T-cell (primary cell): ENCODE data around the gene STN1. TPM values are rescaled to one million over a fixed set of nuclear protein-coding genes. Genes with fewer than 3 reads are reported as not detected.

Experiments used
- ATAC-seq, 4 experiments: fragments of 200-7000 bp in 3 of 4; fragments of 150-1000 bp in 1 of 4; cut with Tn5 transposase; replicated peaks in 1 of 4; 1 replicate in 3 of 4; 2 replicates in 1 of 4; pipeline ENCODE4 v1.10.0; 2021; ENCODE audit warnings: moderate library complexity in 3 of 4, mild to moderate bottlenecking in 2 of 4, moderate number of reproducible peaks in 1 of 4
- CTCF ChIA-PET, 2 donors: fragments of 300-600 bp; sonication (Branson Sonifier 250); formaldehyde crosslinking; loops; one replicate each; lab custom pipeline; 2022; ENCODE audit warnings: antibody characterized with exemption in 2 of 2; lab: Charles Lee
- POLR2A ChIA-PET, 2 donors: fragments of 300-600 bp; sonication (Branson Sonifier 250); formaldehyde crosslinking; loops; one replicate each; lab custom pipeline; 2022; ENCODE audit warnings: antibody characterized with exemption in 2 of 2; lab: Charles Lee
- DNase-seq, 35 experiments: peaks; one replicate each; pipeline versions ENCODE4 v3.0.0 to v3.0.0-alpha.2; 2013 to 2023
- H3K27ac ChIP-seq: one replicate; pipeline ENCODE4 v1.5.1; 2013; ENCODE audit warnings: low read length
- H3K27me3 ChIP-seq, 2 experiments: replicated peaks in 1 of 2; 1 replicate in 1 of 2; 2 replicates in 1 of 2; pipeline versions ENCODE4 v1.6.1 to v1.7.0; 2013; ENCODE audit warnings: low read length in 1 of 2, mixed read lengths in 1 of 2; ENCODE audit not compliant: control insufficient read depth in 2 of 2, insufficient read depth in 2 of 2; ENCODE audit errors: extremely low read depth in 1 of 2
- H3K36me3 ChIP-seq, 2 donors: 1 replicate in 1 of 2; 2 replicates in 1 of 2; pipeline versions ENCODE4 v1.6.1 to v1.7.0; 2013; ENCODE audit warnings: low read length in 1 of 2; ENCODE audit not compliant: control insufficient read depth in 2 of 2, insufficient read depth in 1 of 2; ENCODE audit errors: extremely low read depth in 1 of 2
- H3K4me1 ChIP-seq, 2 experiments: 1 replicate in 1 of 2; 2 replicates in 1 of 2; pipeline versions ENCODE4 v1.6.1 to v1.7.0; 2013; ENCODE audit warnings: low read length in 2 of 2, mixed read lengths in 1 of 2; ENCODE audit not compliant: insufficient read depth in 2 of 2, control insufficient read depth in 1 of 2; ENCODE audit errors: extremely low read depth in 1 of 2
- H3K4me3 ChIP-seq, 2 donors: 1 replicate in 1 of 2; 2 replicates in 1 of 2; pipeline versions ENCODE4 v1.5.1 to v1.7.0; 2013; ENCODE audit warnings: mild to moderate bottlenecking in 2 of 2, low read length in 1 of 2, moderate library complexity in 1 of 2; ENCODE audit not compliant: control insufficient read depth in 1 of 2; ENCODE audit errors: extremely low read depth in 1 of 2
- H3K9me3 ChIP-seq: 2 replicates; pipeline ENCODE4 v1.7.0; 2013
- H3K27ac Mint-ChIP-seq, 2 donors: one replicate each; pipeline ENCODE4 v1.8.0; 2020 to 2021; ENCODE audit warnings: mild to moderate bottlenecking in 2 of 2, mixed read lengths in 2 of 2
- H3K27me3 Mint-ChIP-seq, 2 donors: one replicate each; pipeline ENCODE4 v1.8.0; 2021 to 2022; ENCODE audit warnings: mixed read lengths in 2 of 2
- H3K36me3 Mint-ChIP-seq: one replicate; pipeline ENCODE4 v1.8.0; 2021; ENCODE audit warnings: mixed read lengths
- H3K4me1 Mint-ChIP-seq, 3 donors: one replicate each; pipeline ENCODE4 v1.8.0; 2020 to 2022; ENCODE audit warnings: mixed read lengths in 3 of 3, mild to moderate bottlenecking in 1 of 3
- H3K4me3 Mint-ChIP-seq, 3 donors: one replicate each; pipeline ENCODE4 v1.8.0; 2020 to 2022; ENCODE audit warnings: mild to moderate bottlenecking in 3 of 3, mixed read lengths in 3 of 3, moderate library complexity in 3 of 3
- H3K9me3 Mint-ChIP-seq, 3 donors: one replicate each; pipeline ENCODE4 v1.8.0; 2020 to 2022; ENCODE audit warnings: mixed read lengths in 3 of 3
- WGBS: methylation state at CpG from one replicate; pipeline ENCODE4 v1.1.5; 2013; ENCODE audit warnings: missing lambda C conversion rate; ENCODE audit not compliant: insufficient coverage; 5-methylcytosine and 5-hydroxymethylcytosine counted together
- total RNA-seq, 35 experiments: library from RNA in 6 of 35; stranded (reverse) in 6 of 35; fragments of 120-200 nt in 1 of 35; gene quantifications; one replicate each; pipeline versions ENCODE4 v1.2.1 to v1.2.4 and lab custom pipeline; 2013 to 2026

Gene STN1
- total RNA-seq, 5 donors from 2014 or later (not counting 1 experiment from before 2014, with no cell fraction given), result 37.6 to 47.5 (median 41.8) TPM

DNA sequence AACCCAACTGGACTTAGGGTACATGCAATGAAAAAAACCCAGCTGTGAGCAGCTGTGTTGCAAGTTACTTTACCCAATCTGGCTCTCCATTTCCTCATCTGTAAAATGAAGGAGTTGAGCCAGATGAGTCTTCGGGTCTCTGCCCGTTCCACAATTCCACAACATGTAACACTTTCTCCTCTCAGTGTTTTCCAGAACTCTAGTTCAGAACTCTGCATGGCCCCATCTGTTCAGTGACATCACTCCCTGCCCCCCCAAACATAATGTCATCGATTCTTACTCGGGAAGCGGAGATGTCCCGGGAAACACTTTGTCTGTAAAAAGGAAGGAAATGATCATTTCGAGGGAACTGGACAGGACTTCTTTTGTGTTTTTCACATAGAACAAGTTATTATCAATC lies 65.1 kb downstream of the STN1 start:
- POLR2A ChIA-PET, result no interaction called here
- Histone ChIP-seq H3K9me3 (no peaks in the 10 kb centered on the region), H3K27me3 (peaks cover 0 to 49% of the 10 kb centered on the region in 2 experiments), H3K4me1 (peaks cover 6 to 20% of the 10 kb centered on the region in 2 experiments), H3K36me3 (no peaks in the 10 kb centered on the region), H3K4me3 (no peak overlapping the region), H3K27ac (no peak overlapping the region)
- H3K9me3 Mint-ChIP-seq, result no peaks in the 10 kb centered on the region
- H3K4me3 Mint-ChIP-seq, result no peak overlapping the region
- CTCF ChIA-PET, result interaction anchor here in 1 of 2 donors (1.0 to 1.8 kb wide), 2 partner anchors 10 to 140 kb away, joined by 3 to 6 read pairs; no protein-coding TSS in a partner anchor
- WGBS, result 79% methylated on average over 2 of the region's 7 CpGs
- no peak for DNase-seq
- no peak for ATAC-seq
- H3K36me3 Mint-ChIP-seq, result no peaks in the 10 kb centered on the region
- peaks cover 6 to 23% (median 17%) of the 10 kb centered on the region in 3 donors for H3K4me1 Mint-ChIP-seq
- no peak overlapping the region for H3K27ac Mint-ChIP-seq
- peaks cover 33 to 37% of the 10 kb centered on the region in 2 donors for H3K27me3 Mint-ChIP-seq

DNA sequence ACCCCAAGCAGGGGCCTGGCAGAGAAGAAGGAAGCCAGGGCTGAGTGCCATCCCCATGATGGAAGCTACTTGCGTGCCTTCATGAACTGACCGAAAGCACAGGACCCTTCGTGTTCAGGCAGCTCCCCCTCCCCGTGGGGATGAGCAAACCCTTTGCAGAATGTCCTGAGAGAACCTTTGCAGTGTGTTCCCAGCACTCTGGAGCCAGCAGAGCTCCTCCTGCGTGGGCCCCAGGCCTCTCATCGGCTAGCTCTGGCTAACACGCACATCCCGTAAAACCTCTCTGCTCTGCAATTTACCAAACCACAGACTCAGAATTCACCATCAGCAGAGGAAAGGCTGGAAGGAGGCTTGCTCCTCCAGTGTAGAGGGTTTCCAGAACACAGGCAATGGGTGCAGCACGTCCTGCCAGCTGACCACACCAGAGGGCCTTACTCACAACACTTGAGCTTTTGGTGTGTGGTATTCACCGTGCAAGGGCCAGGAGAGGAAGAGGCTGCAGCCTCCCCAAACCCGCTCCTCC lies 65.7 kb downstream of the STN1 start:
- no peak overlapping the region for H3K4me3 Mint-ChIP-seq
- H3K4me1 ChIP-seq, result peaks cover 6 to 20% of the 10 kb centered on the region in 2 experiments
- no peak overlapping the region for H3K27ac ChIP-seq
- H3K27me3 Mint-ChIP-seq, result peaks cover 31 to 33% of the 10 kb centered on the region in 2 donors
- ATAC-seq (no peak), DNase-seq (no peak)
- peaks cover 6 to 23% (median 17%) of the 10 kb centered on the region in 3 donors for H3K4me1 Mint-ChIP-seq
- no peaks in the 10 kb centered on the region for H3K36me3 Mint-ChIP-seq
- 80% methylated on average over 6 of the region's 11 CpGs for WGBS
- ChIA-PET CTCF (interaction anchor here in 1 of 2 donors (1.8 kb wide), 1 partner anchor 139 kb away, joined by 6 read pairs; no protein-coding TSS in a partner anchor), POLR2A (no interaction called here)
- no peak overlapping the region for H3K27ac Mint-ChIP-seq
- peaks cover 0 to 49% of the 10 kb centered on the region in 2 experiments for H3K27me3 ChIP-seq
- no peaks in the 10 kb centered on the region for H3K9me3 Mint-ChIP-seq
- no peaks in the 10 kb centered on the region for H3K36me3 ChIP-seq
- H3K4me3 ChIP-seq, result no peak overlapping the region
- no peaks in the 10 kb centered on the region for H3K9me3 ChIP-seq

DNA sequence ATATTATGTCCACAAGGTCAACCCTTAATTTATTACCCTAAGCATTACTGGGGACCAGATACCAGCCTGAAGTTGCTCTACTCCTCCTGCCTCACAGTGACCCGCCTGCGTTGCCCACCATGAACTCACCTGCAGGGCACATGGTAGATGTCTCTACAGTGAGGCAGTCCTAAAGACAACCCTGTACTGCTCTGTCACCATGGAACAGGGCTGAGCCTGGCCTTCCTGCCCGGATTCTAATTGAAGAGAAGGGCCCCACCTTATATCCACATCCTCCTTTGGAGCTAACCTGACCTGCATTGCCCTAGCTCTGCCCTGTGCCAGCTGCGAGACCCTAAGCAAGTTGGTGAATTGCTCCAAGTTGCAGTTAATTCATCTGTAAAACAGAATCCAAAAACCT lies 66.7 kb downstream of the STN1 start:
- peak overlapping the region in 1 of 2 donors; percentile 49 for H3K27ac Mint-ChIP-seq
- peaks cover 15 to 28% (median 21%) of the 10 kb centered on the region in 3 donors for H3K4me1 Mint-ChIP-seq
- no peaks in the 10 kb centered on the region for H3K9me3 Mint-ChIP-seq
- no peaks in the 10 kb centered on the region for H3K9me3 ChIP-seq
- 67% methylated on average over 2 of the region's 4 CpGs for WGBS
- H3K4me1 ChIP-seq, result peaks cover 10 to 25% of the 10 kb centered on the region in 2 experiments
- no peaks in the 10 kb centered on the region for H3K36me3 Mint-ChIP-seq
- DNase-seq (no peak), ATAC-seq (no peak)
- H3K27me3 ChIP-seq, result peaks cover 0 to 47% of the 10 kb centered on the region in 2 experiments
- no peak overlapping the region for H3K27ac ChIP-seq
- no peak overlapping the region for H3K4me3 ChIP-seq
- ChIA-PET POLR2A (no interaction called here), CTCF (interaction anchor here (0.6 to 1.8 kb wide), 3 partner anchors 49 to 138 kb away, joined by 3 to 6 read pairs (median 3); no protein-coding TSS in a partner anchor)
- no peak overlapping the region for H3K4me3 Mint-ChIP-seq
- H3K36me3 ChIP-seq, result no peaks in the 10 kb centered on the region
- peaks cover 21 to 24% of the 10 kb centered on the region in 2 donors for H3K27me3 Mint-ChIP-seq

- H3K4me1 ChIP-seq, result peaks cover 15 to 27% of the 10 kb centered on the region in 2 experiments
- no peaks in the 10 kb centered on the region for H3K9me3 Mint-ChIP-seq
- H3K27ac ChIP-seq, result no peak overlapping the region
- ATAC-seq, result no peak
- H3K36me3 Mint-ChIP-seq, result no peaks in the 10 kb centered on the region
- H3K4me3 ChIP-seq, result no peak overlapping the region
- ChIA-PET CTCF (no interaction called here), POLR2A (no interaction called here)
- DNase-seq, result no peak
- H3K27me3 ChIP-seq, result peaks cover 0 to 41% of the 10 kb centered on the region in 2 experiments
- no peak overlapping the region for H3K4me3 Mint-ChIP-seq
- no peaks in the 10 kb centered on the region for H3K9me3 ChIP-seq
- WGBS, result 79% methylated on average over 2 of the region's 3 CpGs
- peaks cover 22 to 30% (median 25%) of the 10 kb centered on the region in 3 donors for H3K4me1 Mint-ChIP-seq
- no peak overlapping the region for H3K27ac Mint-ChIP-seq
- peaks cover 19% of the 10 kb centered on the region in 2 donors for H3K27me3 Mint-ChIP-seq
- H3K36me3 ChIP-seq, result no peaks in the 10 kb centered on the region
These were observed 67.5 kb downstream of the STN1 start for GRCh38 chr10:103850572-103850895.

GRCh38 chr10:103849880-103850571 lies 68.0 kb downstream of the STN1 start:
- ATAC-seq (no peak), DNase-seq (no peak)
- Histone ChIP-seq H3K9me3 (no peaks in the 10 kb centered on the region), H3K36me3 (no peaks in the 10 kb centered on the region), H3K4me1 (peaks cover 15 to 29% of the 10 kb centered on the region in 2 experiments), H3K4me3 (no peak overlapping the region), H3K27me3 (peaks cover 0 to 40% of the 10 kb centered on the region in 2 experiments), H3K27ac (no peak overlapping the region)
- H3K4me3 Mint-ChIP-seq, result no peak overlapping the region
- H3K36me3 Mint-ChIP-seq, result no peaks in the 10 kb centered on the region
- H3K27ac Mint-ChIP-seq, result no peak overlapping the region
- peaks cover 26 to 34% (median 28%) of the 10 kb centered on the region in 3 donors for H3K4me1 Mint-ChIP-seq
- POLR2A ChIA-PET, result no interaction called here
- peaks cover 19% of the 10 kb centered on the region in 2 donors for H3K27me3 Mint-ChIP-seq
- H3K9me3 Mint-ChIP-seq, result no peaks in the 10 kb centered on the region
- WGBS, result 100% methylated on average over 2 of the region's 8 CpGs
- CTCF ChIA-PET, result no interaction called here

- no peak for ATAC-seq
These were observed 68.6 kb downstream of the STN1 start for GRCh38 chr10:103849212-103849877.

More at GRCh38 chr10:103849212-103849877, 68.6 kb downstream of the STN1 start:
- Histone ChIP-seq H3K9me3 (no peaks in the 10 kb centered on the region), H3K27me3 (peaks cover 0 to 33% of the 10 kb centered on the region in 2 experiments), H3K4me1 (peaks cover 12 to 23% of the 10 kb centered on the region in 2 experiments), H3K27ac (no peak overlapping the region), H3K36me3 (no peaks in the 10 kb centered on the region), H3K4me3 (no peak overlapping the region)
- H3K36me3 Mint-ChIP-seq, result no peaks in the 10 kb centered on the region
- CTCF ChIA-PET, result interaction anchor here in 1 of 2 donors (0.6 to 1.8 kb wide), 3 partner anchors 8 to 284 kb away, joined by 3 to 8 read pairs (median 3); no protein-coding TSS in a partner anchor
- H3K27ac Mint-ChIP-seq, result no peak overlapping the region
- no peak for DNase-seq
- WGBS, result 89% methylated on average over 4 of the region's 10 CpGs
- POLR2A ChIA-PET, result no interaction called here
- peaks cover 14 to 19% of the 10 kb centered on the region in 2 donors for H3K27me3 Mint-ChIP-seq
- H3K4me1 Mint-ChIP-seq, result peaks cover 25 to 33% (median 26%) of the 10 kb centered on the region in 3 donors
- H3K9me3 Mint-ChIP-seq, result no peaks in the 10 kb centered on the region
- no peak overlapping the region for H3K4me3 Mint-ChIP-seq
